Spinal cord (tissue), 10 donors: Measurements from ENCODE around the gene MSI1. TPM values are rescaled to one million over a fixed set of nuclear protein-coding genes. Genes with fewer than 3 reads are reported as not detected.

Experiments
- DNase-seq, 6 donors: peaks; one replicate each; pipeline versions ENCODE4 v3.0.0 to v3.0.0-alpha.2; 2013 to 2015; ENCODE audit warnings: low spot score in 6 of 6, low read depth in 4 of 6
- H3K27ac ChIP-seq: one replicate; pipeline ENCODE4 v1.5.1; 2013; ENCODE audit warnings: low read depth, low read length, control low read depth
- H3K27me3 ChIP-seq: one replicate; pipeline ENCODE4 v1.6.1; 2013; ENCODE audit warnings: low read length; ENCODE audit not compliant: control insufficient read depth, insufficient read depth
- H3K36me3 ChIP-seq: one replicate; pipeline ENCODE4 v1.6.1; 2013; ENCODE audit warnings: low read length; ENCODE audit not compliant: control insufficient read depth, insufficient read depth
- H3K4me1 ChIP-seq: one replicate; pipeline ENCODE4 v1.6.1; 2013; ENCODE audit warnings: low read length; ENCODE audit not compliant: control insufficient read depth, insufficient read depth
- H3K4me3 ChIP-seq: one replicate; pipeline ENCODE4 v1.5.1; 2013; ENCODE audit warnings: low read depth, low read length, control low read depth
- H3K9me3 ChIP-seq: one replicate; pipeline ENCODE4 v1.6.1; 2013; ENCODE audit warnings: low read length; ENCODE audit not compliant: control insufficient read depth, insufficient read depth
- WGBS: methylation state at CpG from one replicate; pipeline ENCODE4 v1.1.5; 2013; ENCODE audit warnings: missing lambda C conversion rate; ENCODE audit not compliant: insufficient coverage; 5-methylcytosine and 5-hydroxymethylcytosine counted together
- polyA plus RNA-seq, 2 donors: library from polyadenylated mRNA; unstranded; fragments of 120-200 nt; gene quantifications; one replicate each; pipeline ENCODE4 v1.2.1, GENCODE V29; 2013; ENCODE audit not compliant: insufficient read length in 2 of 2
- small RNA-seq: library from RNA; depleted of rRNA; stranded (forward); fragments of <200 nt; gene quantifications from one replicate; pipeline ENCODE3, GENCODE V24; 2014; ENCODE audit warnings: low replicate concordance
- total RNA-seq, 2 donors: library from RNA; depleted of rRNA in 1 of 2; stranded (reverse); fragments of 120-200 nt in 1 of 2; fragments of >200 nt in 1 of 2; gene quantifications; one replicate each; pipeline versions ENCODE4 v1.2.3 to v1.2.4, GENCODE V29; 2013 to 2014
- donor health status: healthy.

The MSI1 gene
- total and polyA plus RNA-seq, 4 donors, result 4.3 to 68.6 (median 37.7) TPM

DNA sequence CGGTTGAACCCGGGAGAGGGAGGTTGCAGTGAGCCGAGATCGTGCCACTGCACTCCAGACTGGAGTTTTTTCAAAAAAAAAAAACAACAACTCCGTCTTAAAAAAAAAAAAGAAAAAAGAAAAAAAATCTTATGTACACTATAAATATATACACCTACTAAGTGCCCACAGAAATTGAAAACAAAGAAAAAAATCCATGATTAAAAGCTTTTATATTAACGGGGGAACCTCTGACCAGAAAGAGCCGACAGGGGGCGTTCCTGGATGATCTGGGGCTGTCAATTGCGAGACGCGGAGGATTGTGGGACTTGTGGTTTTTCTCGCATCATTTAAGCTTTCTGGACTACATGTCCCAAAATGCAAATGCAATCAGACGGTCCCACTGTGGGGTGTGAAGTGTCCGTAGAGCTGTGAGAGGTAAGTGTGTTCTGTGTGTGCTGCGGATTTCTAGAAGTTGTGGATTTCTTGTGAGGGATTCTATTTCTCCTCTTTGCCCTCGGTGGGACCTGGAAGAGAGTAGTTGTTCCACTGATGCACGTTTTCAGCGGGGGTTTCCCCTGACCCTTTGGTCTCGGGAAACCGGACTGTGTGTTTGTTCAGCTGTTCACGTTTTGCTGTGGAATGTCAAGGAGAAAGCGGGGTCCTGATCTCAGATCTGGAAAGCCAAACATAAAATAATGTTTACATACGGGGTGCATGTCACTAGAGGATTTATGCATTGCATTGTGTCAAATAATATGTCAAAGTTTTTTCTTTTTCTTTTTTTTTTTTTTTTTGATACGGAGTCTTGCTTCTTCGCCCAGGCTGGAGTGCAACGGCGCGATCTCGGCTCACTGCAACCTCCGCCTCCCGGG lies 66.8 kb downstream of the MSI1 start, which contains the start of gene SIRT4:
Gene SIRT4 (plus strand): TSS at position 360 of the 854 bp plus-strand sequence. CDS start 1,241 bp downstream, outside the sequence.
- WGBS, result 0% methylated on average over 12 of the region's 31 CpGs
- peak within 1 kb of the TSS; percentile 93 for H3K27ac ChIP-seq
- H3K4me1 ChIP-seq, result peaks cover 11% of the 10 kb centered on the region
- DNase-seq, result peak; percentile 93 to 99 (median 96)
- H3K27me3 ChIP-seq, result no peaks in the 10 kb centered on the region
- H3K36me3 ChIP-seq, result peaks cover 7% of the 10 kb centered on the region
- peak within 1 kb of the TSS; percentile 91 for H3K4me3 ChIP-seq
- H3K9me3 ChIP-seq, result no peaks in the 10 kb centered on the region

DNA sequence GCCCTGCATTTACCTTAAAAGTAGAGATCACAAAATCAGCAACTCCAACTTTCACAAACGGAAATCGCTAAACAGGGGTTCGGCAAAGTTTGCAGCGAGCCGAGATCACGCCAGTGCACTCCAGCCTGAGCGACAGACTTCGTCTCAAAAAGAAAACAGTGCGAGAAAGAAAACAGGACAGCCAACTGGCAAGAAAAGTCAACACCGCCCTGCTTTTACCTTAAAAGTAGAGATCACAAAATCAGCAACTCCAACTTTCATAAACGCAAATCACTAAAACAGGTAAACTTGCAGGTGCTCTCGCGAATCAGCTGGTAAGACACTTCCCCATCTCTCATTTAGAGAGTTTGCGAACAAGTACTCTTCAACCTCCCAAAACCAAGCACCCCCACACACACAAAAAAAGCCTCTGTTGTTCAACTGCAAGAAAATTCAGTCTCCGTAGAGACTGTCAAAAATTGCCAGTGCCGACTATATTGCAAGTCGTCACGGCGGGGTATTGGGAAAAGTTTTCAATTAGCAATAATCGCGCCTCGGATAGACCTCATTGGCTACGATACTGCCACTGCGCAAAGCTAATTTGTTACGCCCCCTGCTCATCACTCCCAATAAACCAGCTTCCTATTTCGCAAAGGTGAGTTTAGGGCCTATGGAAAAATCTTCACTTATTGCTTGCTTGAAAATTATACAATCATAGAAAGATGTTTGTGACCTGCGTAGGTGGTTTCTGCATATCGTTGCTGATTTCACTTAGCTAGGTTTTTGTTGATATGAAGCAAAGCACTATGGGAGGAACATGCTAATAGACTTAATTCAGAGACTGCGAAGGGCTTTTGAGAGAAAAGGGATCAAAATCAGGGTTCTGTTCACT lies 76.1 kb downstream of the MSI1 start, which contains the start of gene RNU4-1:
Gene RNU4-1 (minus strand): TSS at position 577 of the 871 bp plus-strand sequence.
- DNase-seq, result peak; percentile 69 to 97 (median 84)
- peaks cover 20% of the 10 kb centered on the region for H3K4me1 ChIP-seq
- no peaks in the 10 kb centered on the region for H3K9me3 ChIP-seq
- peak within 1 kb of the TSS; percentile 100 for H3K27ac ChIP-seq
- H3K27me3 ChIP-seq, result no peaks in the 10 kb centered on the region
- peak within 1 kb of the TSS; percentile 63 for H3K4me3 ChIP-seq
- H3K36me3 ChIP-seq, result no peaks in the 10 kb centered on the region
- WGBS, result under 1% methylated on average over 22 of the region's 29 CpGs

DNA sequence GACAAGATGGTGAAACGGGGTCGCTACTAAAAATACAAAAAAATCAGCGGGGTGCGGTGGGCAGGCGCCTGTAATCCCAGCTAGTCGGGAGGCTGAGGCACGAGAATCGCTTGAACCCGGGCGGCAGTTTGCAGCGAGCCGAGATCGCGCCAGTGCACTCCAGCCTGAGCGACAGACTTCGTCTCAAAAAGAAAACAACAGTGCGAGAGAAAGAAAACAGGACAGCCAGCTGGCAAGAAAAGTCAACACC lies 76.6 kb downstream of the MSI1 start:
- 0% methylated on average over 17 of the region's 17 CpGs for WGBS
- Histone ChIP-seq H3K27me3 (no peaks in the 10 kb centered on the region), H3K4me3 (peak overlapping the region; percentile 63), H3K4me1 (peaks cover 20% of the 10 kb centered on the region), H3K36me3 (no peaks in the 10 kb centered on the region), H3K27ac (peak overlapping the region; percentile 100), H3K9me3 (no peaks in the 10 kb centered on the region)
- DNase-seq, result peak in 1 of 6 donors; percentile 17

Small RNA genes within 50 kb of the gene (small RNA-seq; reads per million reads assigned to genes)
- gene RNU4-1 (1,106 reads per million, percentile 99 among the genes with 10 or more reads in this experiment), gene RNU4-2 (1,976 reads per million, percentile 100 among the genes with 10 or more reads in this experiment), gene RNU6-1088P (not detected)

Other genes with a start within 250 kb of the MSI1 start
- gene GCN1, start 174.4 kb downstream of the MSI1 start, total RNA-seq, result 10 to 100 TPM; 49.1 to 53.4 TPM
- gene GCN1, start 174.4 kb downstream of the MSI1 start, polyA plus RNA-seq, result 10 to 100 TPM; 39.2 to 49.4 TPM
- gene RPLP0, start 168.1 kb downstream of the MSI1 start, total RNA-seq, result 1,000 to 10,000 TPM; 1,051 to 2,296 TPM
- gene RPLP0, start 168.1 kb downstream of the MSI1 start, polyA plus RNA-seq, result 1,000 to 10,000 TPM; 1,679 to 1,843 TPM
- 10 to 100 TPM; 17.3 to 26.7 TPM for gene PXN, start 103.4 kb downstream of the MSI1 start, total RNA-seq
- gene PXN, start 103.4 kb downstream of the MSI1 start, polyA plus RNA-seq, result 10 to 100 TPM; 45.4 to 62.2 TPM
- 1,000 to 10,000 TPM in 1 of 2 donors, under 1 TPM in 1; under 0.01 to 2,197 TPM for gene RNU4-2, start 77.3 kb downstream of the MSI1 start, total RNA-seq
- 1 to 10 TPM in 1 of 2 donors, not detected in 1; 2.2 TPM for gene RNU4-2, start 77.3 kb downstream of the MSI1 start, polyA plus RNA-seq
- 100 to 1,000 TPM in 1 of 2 donors, under 1 TPM in 1; under 0.01 to 872 TPM for gene RNU4-1, start 75.9 kb downstream of the MSI1 start, total RNA-seq
- gene RNU4-1, start 75.9 kb downstream of the MSI1 start, polyA plus RNA-seq, result not detected
- gene SIRT4, start 66.8 kb downstream of the MSI1 start, total RNA-seq, result 1 to 10 TPM; 4.7 to 5.1 TPM
- 1 to 10 TPM; 5.6 to 5.9 TPM for gene SIRT4, start 66.8 kb downstream of the MSI1 start, polyA plus RNA-seq
- under 1 TPM; 0.59 to 0.72 TPM for gene PLA2G1B, start 41.4 kb downstream of the MSI1 start, total RNA-seq
- not detected for gene PLA2G1B, start 41.4 kb downstream of the MSI1 start, polyA plus RNA-seq
- gene COX6A1, start 68.9 kb upstream of the MSI1 start, total RNA-seq, result 100 to 1,000 TPM; 395 to 731 TPM
- gene COX6A1, start 68.9 kb upstream of the MSI1 start, polyA plus RNA-seq, result 100 to 1,000 TPM; 622 to 661 TPM
- gene TRIAP1, start 77.2 kb upstream of the MSI1 start, total RNA-seq, result 10 to 100 TPM; 10.8 to 21.5 TPM
- gene TRIAP1, start 77.2 kb upstream of the MSI1 start, polyA plus RNA-seq, result 10 to 100 TPM; 25.7 to 29.3 TPM
- gene GATC, start 77.3 kb upstream of the MSI1 start, total RNA-seq, result 10 to 100 TPM; 38.2 to 39.1 TPM
- gene GATC, start 77.3 kb upstream of the MSI1 start, polyA plus RNA-seq, result 10 to 100 TPM; 22.7 to 33.3 TPM
- 100 to 1,000 TPM in 1 of 2 donors, 10 to 100 TPM in 1; 88.9 to 143 TPM for gene SRSF9, start 100.6 kb upstream of the MSI1 start, total RNA-seq
- 100 to 1,000 TPM; 195 to 221 TPM for gene SRSF9, start 100.6 kb upstream of the MSI1 start, polyA plus RNA-seq
- gene DYNLL1, start 126.9 kb upstream of the MSI1 start, total RNA-seq, result 100 to 1,000 TPM; 357 to 390 TPM
- gene DYNLL1, start 126.9 kb upstream of the MSI1 start, polyA plus RNA-seq, result 100 to 1,000 TPM; 791 to 871 TPM
- 10 to 100 TPM; 32.3 to 44.7 TPM for gene COQ5, start 160.0 kb upstream of the MSI1 start, total RNA-seq
- gene COQ5, start 160.0 kb upstream of the MSI1 start, polyA plus RNA-seq, result 10 to 100 TPM; 40.6 to 41.4 TPM
- gene RNF10, start 165.2 kb upstream of the MSI1 start, total RNA-seq, result 100 to 1,000 TPM; 102 to 127 TPM
- gene RNF10, start 165.2 kb upstream of the MSI1 start, polyA plus RNA-seq, result 100 to 1,000 TPM; 225 to 226 TPM
- 10 to 100 TPM; 24.1 to 56.4 TPM for gene POP5, start 212.2 kb upstream of the MSI1 start, total RNA-seq
- 10 to 100 TPM; 56.4 to 61.5 TPM for gene POP5, start 212.2 kb upstream of the MSI1 start, polyA plus RNA-seq